DND-41 (cell line): ENCODE results near the gene TMEM271.

ENCODE experiments used
- ATAC-seq: fragments of 200-7000 bp; cut with Tn5 transposase; 3 replicates; pipeline ENCODE4 v1.9.1; 2021; ENCODE audit warnings: low read depth; ENCODE audit not compliant: insufficient read depth
- DNase-seq: peaks from one replicate; pipeline ENCODE4 v3.0.0-alpha.2; 2020
- H2AFZ ChIP-seq: 2 replicates; pipeline ENCODE4 v1.6.0; 2012; ENCODE audit warnings: low read depth, low read length
- H3K27ac ChIP-seq: 2 replicates; pipeline ENCODE4 v1.5.1; 2012; ENCODE audit warnings: low read length, inconsistent platforms
- H3K27me3 ChIP-seq: fragments of 200-600 bp; sonication (generic); 2 replicates; pipeline ENCODE4 v1.6.0; 2012; ENCODE audit warnings: low read length, mild to moderate bottlenecking, inconsistent platforms; ENCODE audit not compliant: insufficient read depth, poor library complexity
- H3K36me3 ChIP-seq: 2 replicates; pipeline ENCODE4 v1.5.1; 2012; ENCODE audit warnings: low read length, inconsistent platforms; ENCODE audit not compliant: insufficient read depth
- H3K4me1 ChIP-seq: 2 replicates; pipeline ENCODE4 v1.5.1; 2012; ENCODE audit warnings: mild to moderate bottlenecking, low read length; ENCODE audit not compliant: insufficient read depth
- H3K4me2 ChIP-seq: 2 replicates; pipeline ENCODE4 v1.6.0; 2012; ENCODE audit warnings: mild to moderate bottlenecking, moderate library complexity, low read length, inconsistent platforms; ENCODE audit not compliant: insufficient read depth
- H3K4me3 ChIP-seq, 2 experiments: fragments of 200-600 bp in 1 of 2; shearing (Covaris generic) in 1 of 2; 2 replicates each; pipeline ENCODE4 v1.5.1; 2012 to 2016; ENCODE audit warnings: inconsistent platforms in 2 of 2, low read length in 2 of 2, mild to moderate bottlenecking in 2 of 2, low read depth in 1 of 2, moderate library complexity in 1 of 2
- H3K79me2 ChIP-seq: 2 replicates; pipeline ENCODE4 v1.6.0; 2012; ENCODE audit warnings: low read length, inconsistent platforms; ENCODE audit not compliant: insufficient read depth
- H3K9ac ChIP-seq: 2 replicates; pipeline ENCODE4 v1.6.0; 2012; ENCODE audit warnings: low read depth, mild to moderate bottlenecking, inconsistent platforms, low read length, moderate library complexity
- H3K9me3 ChIP-seq: 2 replicates; pipeline ENCODE4 v1.5.1; 2012; ENCODE audit warnings: low read length, moderate library complexity, mild to moderate bottlenecking, inconsistent platforms; ENCODE audit not compliant: insufficient read depth, severe bottlenecking
- H4K20me1 ChIP-seq: 2 replicates; pipeline ENCODE4 v1.6.0; 2012; ENCODE audit warnings: low read length; ENCODE audit not compliant: insufficient read depth
- CTCF ChIP-seq: IDR thresholded peaks from 2 replicates; pipeline ENCODE4 v1.5.1; 2012; ENCODE audit warnings: borderline replicate concordance, low read length, moderate library complexity, mild to moderate bottlenecking; ENCODE audit not compliant: poor library complexity, severe bottlenecking; ENCODE audit errors: extremely low read depth
- EZH2 ChIP-seq: IDR thresholded peaks from 3 replicates; pipeline ENCODE4 v1.6.1; 2012; ENCODE audit warnings: borderline replicate concordance, low read depth, mild to moderate bottlenecking, moderate library complexity, low read length, inconsistent platforms; ENCODE audit not compliant: severe bottlenecking

The TMEM271 gene

GRCh38 chr4:623914-624566 is 47.9 kb upstream of the TMEM271 start:
- no peaks in the 10 kb centered on the region for H3K36me3 ChIP-seq
- H3K9ac ChIP-seq: no peak overlapping the region
- H3K27me3 ChIP-seq: no peaks in the 10 kb centered on the region
- H3K27ac ChIP-seq: no peak overlapping the region
- H2AFZ ChIP-seq: no peak overlapping the region
- DNase-seq (no peak), ATAC-seq (peak; percentile 28; the same call in 1 of the 3 replicates)
- TF ChIP-seq EZH2 (no peak), CTCF (no peak)
- H3K4me1 ChIP-seq: no peaks in the 10 kb centered on the region
- H4K20me1 ChIP-seq: peaks cover 7% of the 10 kb centered on the region; the same call in 1 of the 2 replicates
- no peak overlapping the region for H3K4me3 ChIP-seq
- no peaks in the 10 kb centered on the region for H3K79me2 ChIP-seq
- no peaks in the 10 kb centered on the region for H3K9me3 ChIP-seq
- H3K4me2 ChIP-seq: no peak overlapping the region

GRCh38 chr4:622996-623913 is 47.2 kb upstream of the TMEM271 start:
- Histone ChIP-seq H3K27me3 (no peaks in the 10 kb centered on the region), H3K4me2 (no peak overlapping the region), H3K4me3 (no peak overlapping the region), H3K9ac (no peak overlapping the region), H2AFZ (no peak overlapping the region), H3K9me3 (no peaks in the 10 kb centered on the region), H3K36me3 (no peaks in the 10 kb centered on the region), H3K79me2 (no peaks in the 10 kb centered on the region), H3K4me1 (no peaks in the 10 kb centered on the region), H3K27ac (no peak overlapping the region), H4K20me1 (peaks cover 7% of the 10 kb centered on the region; the same call in 1 of the 2 replicates)
- no peak for TF ChIP-seq EZH2
- TF ChIP-seq CTCF: no peak
- DNase-seq (no peak), ATAC-seq (peak; percentile 25; the same call in 1 of the 3 replicates)

- no peak overlapping the region for H3K9ac ChIP-seq
- peaks cover 7% of the 10 kb centered on the region; the same call in 1 of the 2 replicates for H4K20me1 ChIP-seq
- no peaks in the 10 kb centered on the region for H3K36me3 ChIP-seq
- ATAC-seq: no peak
- no peaks in the 10 kb centered on the region for H3K4me1 ChIP-seq
- no peak overlapping the region for H3K4me2 ChIP-seq
- no peak overlapping the region for H3K4me3 ChIP-seq
- H2AFZ ChIP-seq: no peak overlapping the region
- DNase-seq: no peak
- no peaks in the 10 kb centered on the region for H3K79me2 ChIP-seq
- no peaks in the 10 kb centered on the region for H3K27me3 ChIP-seq
- no peak overlapping the region for H3K27ac ChIP-seq
- TF ChIP-seq CTCF: no peak
- no peak for TF ChIP-seq EZH2
- H3K9me3 ChIP-seq: no peaks in the 10 kb centered on the region
These were observed 46.2 kb upstream of the TMEM271 start for GRCh38 chr4:622071-622995.
